GM23248 (cell line): Measurements from ENCODE around the gene TOMM40L. TPM values are rescaled to one million over a fixed set of nuclear protein-coding genes. Genes with fewer than 3 reads are reported as not detected.
"Not testable (repeated sequence)": the region's sequence is repeated elsewhere in the genome, so short reads cannot be mapped to it uniquely, and the experiment has no call there.

Experiments used
- DNase-seq: peaks from one replicate; pipeline ENCODE4 v3.0.0-alpha.2; 2015
- H2AFZ ChIP-seq: fragments of 200-600 bp; sonication (generic); 2 replicates; pipeline ENCODE4 v1.6.1; 2016; ENCODE audit warnings: antibody characterized with exemption
- H3F3A ChIP-seq: fragments of 200-600 bp; sonication (generic); 2 replicates; pipeline ENCODE4 v1.6.1; 2016; ENCODE audit warnings: mild to moderate bottlenecking, antibody characterized with exemption, mixed run types; ENCODE audit not compliant: insufficient read depth
- H3K27ac ChIP-seq: fragments of 200-600 bp; sonication (generic); 2 replicates; pipeline ENCODE4 v1.5.1; 2016; ENCODE audit warnings: mild to moderate bottlenecking
- H3K27me3 ChIP-seq: fragments of 200-600 bp; sonication (generic); replicated peaks from 2 replicates; pipeline ENCODE4 v1.6.1; 2016; ENCODE audit warnings: mild to moderate bottlenecking; ENCODE audit not compliant: insufficient read depth
- H3K36me3 ChIP-seq: fragments of 200-600 bp; sonication (generic); 2 replicates; pipeline ENCODE4 v1.6.1; 2016; ENCODE audit warnings: low read depth, mild to moderate bottlenecking
- H3K4me1 ChIP-seq: fragments of 200-600 bp; sonication (generic); 2 replicates; pipeline ENCODE4 v1.6.1; 2016; ENCODE audit warnings: mild to moderate bottlenecking; ENCODE audit not compliant: insufficient read depth
- H3K4me2 ChIP-seq: fragments of 200-600 bp; sonication (generic); one replicate; pipeline ENCODE4 v1.6.1; 2016; ENCODE audit warnings: mild to moderate bottlenecking; ENCODE audit not compliant: unreplicated experiment
- H3K4me3 ChIP-seq: fragments of 200-600 bp; sonication (generic); 2 replicates; pipeline ENCODE4 v1.5.1; 2016; ENCODE audit warnings: mild to moderate bottlenecking
- H3K79me2 ChIP-seq: fragments of 200-600 bp; sonication (generic); 2 replicates; pipeline ENCODE4 v1.6.1; 2016; ENCODE audit warnings: mild to moderate bottlenecking; ENCODE audit not compliant: insufficient read depth
- H3K9ac ChIP-seq: fragments of 200-600 bp; sonication (generic); 2 replicates; pipeline ENCODE4 v1.6.1; 2016; ENCODE audit warnings: mild to moderate bottlenecking
- H3K9me2 ChIP-seq: fragments of 200-600 bp; sonication (generic); 2 replicates; pipeline ENCODE4 v1.6.1; 2016; ENCODE audit warnings: mixed run types, mild to moderate bottlenecking, moderate library complexity; ENCODE audit not compliant: insufficient read depth
- H3K9me3 ChIP-seq: fragments of 200-600 bp; sonication (generic); one replicate; pipeline ENCODE4 v1.6.1; 2017; ENCODE audit warnings: low read depth
- H4K20me1 ChIP-seq: fragments of 200-600 bp; sonication (generic); 2 replicates; pipeline ENCODE4 v1.6.0; 2016; ENCODE audit not compliant: insufficient read depth
- EZH2 ChIP-seq: fragments of 200-600 bp; sonication (generic); IDR thresholded peaks from 2 replicates; pipeline ENCODE4 v1.6.1; 2018; ENCODE audit warnings: antibody characterized with exemption, mild to moderate bottlenecking; ENCODE audit not compliant: insufficient read depth, poor library complexity, severe bottlenecking
- EZH2phosphoT487 ChIP-seq: fragments of 200-600 bp; sonication (generic); IDR thresholded peaks from 2 replicates; pipeline ENCODE4 v1.6.1; 2018; ENCODE audit warnings: antibody characterized with exemption, moderate library complexity, mild to moderate bottlenecking, low read depth; ENCODE audit not compliant: insufficient read depth
- WGBS, 2 experiments: methylation state at CpG; one replicate each; pipeline ENCODE4 v1.1.6; 2015 to 2017; ENCODE audit warnings: low lambda C conversion rate in 2 of 2, low coverage in 1 of 2; ENCODE audit errors: missing lambda C conversion rate in 2 of 2; 5-methylcytosine and 5-hydroxymethylcytosine counted together
- in situ Hi-C: fragments of 300-500 bp; cut with MboI; formaldehyde crosslinking; loops from 2 replicates; pipeline ENCODE4 v1.15.0; 2020
- polyA plus RNA-seq: library from polyadenylated mRNA; unstranded; fragments of >200 nt; fragmentation: Nextera tagmentation; extraction: Ambion mirVana; gene quantifications from 2 replicates; pipeline ENCODE4 v1.2.1, GENCODE V29; 2016
- total RNA-seq: library from RNA; depleted of rRNA; stranded (reverse); fragments of >200 nt; shearing (Covaris generic); gene quantifications from 2 replicates; pipeline ENCODE4 v1.2.3, GENCODE V29; 2014

TOMM40L gene
- total and polyA plus RNA-seq, 2 experiments from 2014 or later, result 5.7 to 6.5 TPM

GRCh38 chr1:161241682-161242081 is 15.8 kb downstream of the TOMM40L start:
- no peak for TF ChIP-seq EZH2phosphoT487
- TF ChIP-seq EZH2, result no peak
- DNase-seq, result no peak
- Histone ChIP-seq H3K27me3 (no peaks in the 10 kb centered on the region), H3K27ac (no peak overlapping the region), H3K4me3 (no peak overlapping the region), H3K36me3 (no peaks in the 10 kb centered on the region), H3K9ac (no peak overlapping the region), H2AFZ (no peak overlapping the region), H3K79me2 (no peaks in the 10 kb centered on the region), H4K20me1 (no peaks in the 10 kb centered on the region), H3K9me2 (no peaks in the 10 kb centered on the region), H3K9me3 (no peaks in the 10 kb centered on the region), H3K4me2 (no peak overlapping the region), H3F3A (no peaks in the 10 kb centered on the region), H3K4me1 (peaks cover 7% of the 10 kb centered on the region; the same call in 1 of the 2 replicates)
- WGBS, 2 experiments, result 34 to 48% methylated on average over 3 of the region's 3 CpGs
- in situ Hi-C loops, result no loop called here

DNA sequence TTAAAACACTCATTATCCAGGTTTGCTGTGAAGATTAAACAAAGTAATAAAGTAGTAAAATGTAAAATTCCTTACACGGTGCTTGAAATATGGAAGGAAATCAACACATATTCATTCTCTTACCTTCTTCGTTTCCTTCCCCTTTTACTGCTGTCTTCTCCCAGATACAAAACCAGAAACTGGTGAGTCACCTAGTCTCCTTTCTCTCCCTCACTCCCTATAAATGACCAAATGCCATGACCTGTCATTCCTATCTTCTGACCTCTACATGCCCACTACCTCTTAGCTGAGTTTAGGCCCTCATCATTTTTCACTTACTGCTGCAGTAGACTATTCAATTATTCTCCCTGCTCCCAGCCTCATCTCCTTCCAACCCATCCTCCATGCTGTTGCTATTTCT is 16.5 kb downstream of the TOMM40L start:
- H3K36me3 ChIP-seq, result no peaks in the 10 kb centered on the region
- H3K9ac ChIP-seq, result no peak overlapping the region
- no peak overlapping the region for H3K4me2 ChIP-seq
- H4K20me1 ChIP-seq, result no peaks in the 10 kb centered on the region
- H3F3A ChIP-seq, result no peaks in the 10 kb centered on the region
- H3K27me3 ChIP-seq, result no peaks in the 10 kb centered on the region
- 65 to 80% methylated on average over 2 of the region's 2 CpGs for whole genome bisulfite sequencing, 2 experiments
- H2AFZ ChIP-seq, result no peak overlapping the region
- DNase-seq, result no peak
- H3K9me3 ChIP-seq, result no peaks in the 10 kb centered on the region
- H3K9me2 ChIP-seq, result no peaks in the 10 kb centered on the region
- in situ Hi-C loops, result no loop called here
- TF ChIP-seq EZH2 (no peak), EZH2phosphoT487 (no peak)
- peaks cover 7% of the 10 kb centered on the region; the same call in 1 of the 2 replicates for H3K4me1 ChIP-seq
- H3K4me3 ChIP-seq, result no peak overlapping the region
- H3K27ac ChIP-seq, result no peak overlapping the region
- H3K79me2 ChIP-seq, result no peaks in the 10 kb centered on the region

- Histone ChIP-seq H3K27me3 (no peaks in the 10 kb centered on the region), H3K36me3 (no peaks in the 10 kb centered on the region), H3K9ac (no peak overlapping the region), H4K20me1 (no peaks in the 10 kb centered on the region), H3K9me3 (no peaks in the 10 kb centered on the region), H3K79me2 (no peaks in the 10 kb centered on the region), H3K4me2 (no peak overlapping the region), H3F3A (no peaks in the 10 kb centered on the region), H3K27ac (no peak overlapping the region), H3K9me2 (no peaks in the 10 kb centered on the region), H2AFZ (no peak overlapping the region), H3K4me1 (no peaks in the 10 kb centered on the region), H3K4me3 (no peak overlapping the region)
- in situ Hi-C loops, result no loop called here
- DNase-seq, result no peak
- WGBS, 2 experiments, result 53 to 65% methylated on average over 4 of the region's 4 CpGs
- no peak for TF ChIP-seq EZH2
Measured at GRCh38 chr1:161244888-161245287, 19.0 kb downstream of the TOMM40L start.

DNA sequence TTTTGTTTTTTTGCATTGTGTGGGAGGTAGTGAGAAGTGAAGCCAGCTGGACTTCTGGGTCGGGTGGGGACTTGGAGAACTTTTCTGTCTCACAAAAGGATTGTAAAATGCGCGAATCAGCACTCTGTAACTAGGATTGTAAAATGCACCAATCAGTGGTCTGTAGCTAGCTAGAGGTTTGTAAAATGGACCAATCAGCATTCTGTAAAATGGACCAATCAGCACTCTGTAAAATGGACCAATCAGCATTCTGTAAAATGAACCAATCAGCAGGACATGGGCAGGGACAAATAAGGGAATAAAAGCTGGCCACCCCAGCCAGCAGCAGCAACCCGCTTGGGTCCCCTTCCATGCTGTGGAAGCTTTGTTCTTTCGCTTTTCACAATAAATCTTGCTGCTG is 24.2 kb downstream of the TOMM40L start:
- in situ Hi-C loops, H3K4me2 ChIP-seq, H3K36me3 ChIP-seq, H3K9me2 ChIP-seq, H3K79me2 ChIP-seq, H4K20me1 ChIP-seq, H2AFZ ChIP-seq, H3K27ac ChIP-seq, H3K4me3 ChIP-seq, DNase-seq, H3K4me1 ChIP-seq, H3K27me3 ChIP-seq, H3F3A ChIP-seq, H3K9ac ChIP-seq, H3K9me3 ChIP-seq: not testable (repeated sequence)
- 61 to 65% methylated on average over 5 of the region's 5 CpGs for WGBS, 2 experiments

DNA sequence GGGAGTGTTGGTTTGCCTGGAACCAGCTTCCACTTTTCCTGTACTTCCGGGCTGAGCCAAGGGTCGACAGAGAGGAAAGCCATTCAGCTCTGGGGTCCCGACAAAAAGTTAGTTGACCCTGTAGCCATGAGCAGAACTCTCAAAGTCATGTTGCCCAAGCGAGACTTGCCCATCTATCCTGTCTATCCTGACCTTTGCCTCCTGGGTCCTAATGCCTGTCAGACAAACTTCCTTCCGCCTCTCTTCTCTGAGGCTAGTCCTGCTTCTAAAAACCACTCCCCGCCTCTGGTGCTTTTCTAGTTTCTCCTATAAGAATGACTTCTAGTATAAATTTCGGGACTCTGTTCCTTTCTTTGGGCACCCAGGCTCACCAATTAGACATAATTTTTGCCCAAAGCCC is 25.0 kb downstream of the TOMM40L start:
- H3K27me3 ChIP-seq, result no peaks in the 10 kb centered on the region; the same call in 1 of the 2 replicates
- H3K4me1 ChIP-seq, result no peaks in the 10 kb centered on the region
- H2AFZ ChIP-seq, result no peak overlapping the region
- H3K27ac ChIP-seq, result no peak overlapping the region
- DNase-seq, result no peak
- H3K79me2 ChIP-seq, result no peaks in the 10 kb centered on the region
- H3K4me2 ChIP-seq, result no peak overlapping the region
- H4K20me1 ChIP-seq, result no peaks in the 10 kb centered on the region
- no peaks in the 10 kb centered on the region for H3K36me3 ChIP-seq
- WGBS, 2 experiments, result 59% methylated on average over 7 of the region's 7 CpGs
- H3K4me3 ChIP-seq, result no peak overlapping the region
- H3K9me2 ChIP-seq, result no peaks in the 10 kb centered on the region
- H3K9ac ChIP-seq, result no peak overlapping the region
- in situ Hi-C loops, result no loop called here
- no peaks in the 10 kb centered on the region for H3F3A ChIP-seq
- TF ChIP-seq EZH2, result no peak
- no peak for TF ChIP-seq EZH2phosphoT487
- H3K9me3 ChIP-seq, result no peaks in the 10 kb centered on the region
